GM18909 (cell line): Measurements from ENCODE around the gene ARHGAP15.

Source experiments
- ATAC-seq: cut with Tn5 transposase; IDR thresholded peaks from one replicate; pipeline ENCODE4 v1.9.1; 2021; ENCODE audit warnings: mild to moderate bottlenecking; ENCODE audit not compliant: unreplicated experiment, poor library complexity

Gene ARHGAP15

DNA sequence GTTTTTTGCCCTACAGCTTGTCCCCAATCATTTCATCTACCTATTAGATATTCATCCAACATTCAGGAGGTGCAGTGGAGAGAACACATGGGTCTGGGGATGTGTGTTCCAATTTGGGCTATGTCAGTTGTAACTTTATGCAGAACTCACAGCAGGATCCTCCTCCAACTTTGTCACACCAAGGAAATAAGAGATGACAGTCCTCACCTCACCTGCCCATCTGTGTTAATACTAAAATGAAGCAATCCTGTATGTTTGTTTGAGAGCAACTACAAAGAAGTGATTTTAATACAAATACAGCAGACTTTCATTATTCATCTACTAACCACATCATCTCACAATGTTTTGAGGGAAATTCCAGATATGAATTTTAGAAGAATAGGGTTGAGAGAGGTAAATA, 126.7 kb downstream of the ARHGAP15 start:
- no peak for ATAC-seq

DNA sequence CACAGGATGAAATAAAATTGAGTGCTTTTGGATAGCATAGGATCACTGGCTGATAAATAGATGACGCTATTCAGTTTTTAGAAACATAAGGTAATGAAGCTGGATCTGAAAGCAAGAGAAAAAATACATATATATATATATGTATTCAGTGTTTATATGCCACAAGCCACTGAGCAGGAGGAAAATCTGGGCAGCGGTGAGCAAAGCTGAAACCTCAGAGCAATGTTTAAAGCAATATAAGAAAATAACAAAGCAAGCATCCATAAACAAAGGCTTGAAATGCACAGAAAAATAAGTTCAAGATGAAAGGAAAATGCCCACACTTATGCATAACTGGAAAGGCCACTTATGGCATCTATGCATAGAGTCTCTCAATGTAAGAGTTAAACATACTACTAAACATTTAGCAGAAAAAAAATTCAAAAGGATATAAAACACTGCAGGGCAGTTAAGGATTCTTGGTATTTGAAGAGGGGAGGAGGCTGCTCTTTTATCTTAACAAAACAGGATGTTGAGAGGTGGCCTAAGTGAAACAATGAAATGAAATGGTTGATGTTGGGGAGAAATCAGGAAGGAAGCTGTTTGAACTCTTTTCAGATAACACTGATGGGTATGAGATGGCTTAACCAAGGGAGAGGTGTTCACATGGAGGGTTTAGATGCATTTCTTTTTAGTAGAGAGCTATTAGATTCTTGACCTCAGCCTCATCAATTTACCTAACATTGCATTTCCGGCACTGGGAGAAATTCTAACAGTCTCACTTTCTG, 129.1 kb downstream of the ARHGAP15 start:
- no peak for ATAC-seq

GRCh38 chr2:143259368-143259958, 130.2 kb downstream of the ARHGAP15 start:
- peak; percentile 59 for ATAC-seq

DNA sequence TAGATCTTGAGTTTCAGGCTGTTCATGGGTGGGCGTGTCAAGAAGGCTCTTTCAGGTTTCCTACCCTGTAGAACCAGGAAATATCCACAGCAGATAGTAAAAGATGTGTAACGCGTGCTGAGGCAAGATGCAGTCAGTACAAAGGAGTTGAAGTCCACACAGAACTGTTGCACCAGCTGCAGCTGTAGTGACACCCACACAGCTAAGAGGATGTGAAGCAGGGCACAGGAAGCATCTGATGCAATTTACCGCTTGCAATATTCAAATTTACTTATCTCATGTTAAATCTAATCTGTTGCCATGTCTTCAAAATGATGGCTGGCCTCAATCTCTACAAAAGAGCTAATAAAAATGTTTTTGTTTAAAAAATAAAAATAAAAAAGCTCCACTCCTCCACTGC, 132.8 kb downstream of the ARHGAP15 start:
- ATAC-seq: peak; percentile 78

DNA sequence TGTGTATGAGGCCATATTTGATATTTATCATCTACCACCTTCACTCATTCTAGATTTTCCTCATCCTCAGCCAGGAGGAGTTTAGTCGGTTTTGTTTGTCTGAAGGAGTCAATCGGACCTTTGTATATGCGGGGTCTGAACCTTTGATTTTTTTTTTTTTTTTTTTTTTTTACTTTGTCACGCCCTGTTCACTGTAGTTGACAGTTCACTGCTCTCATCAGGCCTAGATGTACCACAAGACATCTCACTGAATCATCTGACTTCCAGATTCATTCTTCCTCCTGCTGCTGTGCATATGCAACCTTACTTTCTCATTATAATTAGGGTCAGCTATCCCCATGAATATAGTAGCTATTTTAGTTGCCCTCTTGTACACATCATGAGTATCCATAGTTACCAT, 133.2 kb downstream of the ARHGAP15 start:
- no peak for ATAC-seq

GRCh38 chr2:143263066-143263625, 133.9 kb downstream of the ARHGAP15 start:
- ATAC-seq: no peak

- no peak for ATAC-seq
These were observed 135.6 kb downstream of the ARHGAP15 start for GRCh38 chr2:143264851-143265250.

DNA sequence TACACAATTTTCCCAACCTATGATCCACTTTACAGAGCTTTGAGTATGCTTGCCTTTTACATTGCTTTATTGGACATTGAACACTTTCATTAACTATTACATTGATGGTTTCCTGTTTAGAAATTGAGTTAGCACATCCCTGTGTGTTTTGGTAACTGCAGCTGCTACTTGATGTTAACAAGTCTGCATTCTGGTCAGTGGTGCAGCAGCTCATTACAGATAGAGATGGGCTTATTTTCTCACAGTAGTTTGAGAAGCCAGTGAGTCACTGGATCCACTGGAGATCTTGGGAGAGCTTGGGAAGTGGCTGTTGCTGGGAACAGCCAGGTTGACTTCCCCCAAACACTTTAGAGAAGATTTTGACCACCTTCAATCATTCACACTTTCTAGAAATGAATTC, 150.5 kb downstream of the ARHGAP15 start:
- no peak for ATAC-seq

GRCh38 chr2:143280097-143280757, 151.0 kb downstream of the ARHGAP15 start:
- no peak for ATAC-seq

- no peak for ATAC-seq
These were observed 153.5 kb downstream of the ARHGAP15 start for GRCh38 chr2:143282684-143283083.

- peak; percentile 82 for ATAC-seq
These were observed 155.0 kb downstream of the ARHGAP15 start for GRCh38 chr2:143284087-143284675.

GRCh38 chr2:143289025-143289424, 159.8 kb downstream of the ARHGAP15 start:
- no peak for ATAC-seq

DNA sequence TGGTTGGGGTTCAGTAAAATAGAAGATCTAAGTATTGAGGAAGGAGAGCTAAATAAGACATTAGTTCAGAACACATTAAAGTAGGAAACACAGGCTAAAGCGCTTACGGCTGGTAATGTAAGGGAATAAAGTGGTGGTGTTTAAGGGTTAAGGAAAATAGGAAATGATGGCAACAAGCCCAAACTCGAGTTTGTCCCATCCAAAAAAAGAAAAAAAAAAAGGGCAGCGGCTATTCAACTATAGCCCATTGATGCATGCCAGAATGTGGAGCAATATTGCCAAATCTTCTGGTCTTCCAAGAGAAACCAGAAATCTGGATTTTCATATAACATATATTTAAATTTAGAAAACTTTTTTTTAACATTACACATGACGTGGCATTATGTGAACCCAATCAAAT, 161.0 kb downstream of the ARHGAP15 start:
- ATAC-seq: no peak

DNA sequence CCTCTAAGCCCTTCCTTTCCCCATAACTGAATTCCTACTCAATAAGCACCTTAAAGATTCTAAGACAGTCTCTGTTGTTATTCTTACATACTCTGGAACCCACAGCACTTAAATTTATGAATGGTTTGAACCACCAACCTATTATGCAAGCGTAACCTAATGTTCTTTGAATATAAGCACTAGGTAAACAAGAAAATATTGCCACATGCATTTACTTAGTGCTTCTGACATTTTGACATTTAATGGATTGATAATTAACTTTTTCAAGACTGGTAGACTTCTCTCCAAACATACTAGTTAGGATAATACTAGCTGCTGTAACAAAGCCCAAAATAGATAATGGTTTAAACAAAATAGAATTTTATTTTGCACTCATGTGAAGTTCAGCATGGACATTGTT, 164.8 kb downstream of the ARHGAP15 start:
- ATAC-seq: no peak

DNA sequence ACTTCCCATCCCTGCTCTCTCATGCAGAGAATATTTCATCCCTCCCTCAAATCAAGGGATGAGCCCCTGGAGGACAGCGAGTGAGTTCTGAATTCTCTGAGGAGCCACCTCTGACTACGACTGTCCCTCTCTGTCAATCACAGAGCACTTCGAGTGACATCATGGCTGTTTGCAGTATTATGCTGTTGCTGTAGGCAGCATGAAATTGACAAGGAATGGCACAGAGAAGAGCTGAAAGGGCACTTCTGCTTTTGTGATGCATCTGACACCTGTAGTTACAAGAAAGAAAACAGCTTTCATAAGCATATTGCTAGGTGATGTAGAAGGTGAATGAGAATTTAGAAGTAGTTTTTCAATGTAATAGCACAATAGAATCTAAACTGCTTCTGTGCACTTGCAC, 166.9 kb downstream of the ARHGAP15 start:
- ATAC-seq: no peak

DNA sequence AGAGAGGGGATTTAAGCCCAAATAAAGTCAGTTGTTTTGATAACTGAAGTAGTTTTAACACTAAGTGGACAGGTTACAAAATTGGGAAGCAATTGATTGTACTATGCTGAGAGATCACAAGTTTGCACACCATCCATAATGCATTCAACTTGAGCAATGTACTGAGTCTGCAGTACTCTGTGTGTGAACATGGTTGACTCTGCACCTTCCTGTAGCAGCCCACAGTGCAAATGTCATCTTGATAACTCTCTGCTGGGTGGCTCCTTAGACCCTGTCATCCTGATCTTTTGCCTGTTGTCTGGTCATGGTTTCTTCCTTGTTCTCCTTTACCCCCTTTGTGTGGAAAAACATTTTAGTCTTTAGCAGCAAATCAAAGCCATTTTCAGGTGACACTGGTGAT, 168.0 kb downstream of the ARHGAP15 start:
- ATAC-seq: no peak

DNA sequence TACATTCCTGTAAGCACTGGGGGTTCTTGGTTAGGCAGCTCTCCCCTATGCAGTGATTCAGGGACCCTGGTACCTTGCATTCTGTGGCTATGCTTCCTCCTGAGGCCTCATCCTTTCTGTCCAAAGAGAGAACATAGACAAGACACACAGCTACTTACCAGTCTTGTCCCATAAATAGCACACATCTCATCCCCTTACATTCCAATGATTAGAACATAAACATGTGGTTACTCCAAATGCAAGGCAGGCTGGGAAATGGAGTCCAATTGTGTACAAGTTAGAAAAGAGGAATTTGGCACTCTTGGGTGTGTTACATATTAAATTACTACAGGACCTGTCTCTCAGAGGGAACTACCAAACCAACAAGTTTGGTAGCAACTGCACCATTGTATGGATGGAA, 171.3 kb downstream of the ARHGAP15 start:
- no peak for ATAC-seq

- ATAC-seq: no peak
These were observed 182.2 kb downstream of the ARHGAP15 start for GRCh38 chr2:143311426-143311825.

- ATAC-seq: no peak
These were observed 183.2 kb downstream of the ARHGAP15 start for GRCh38 chr2:143312441-143312840.

- no peak for ATAC-seq
These were observed 184.6 kb downstream of the ARHGAP15 start for GRCh38 chr2:143313861-143314260.

DNA sequence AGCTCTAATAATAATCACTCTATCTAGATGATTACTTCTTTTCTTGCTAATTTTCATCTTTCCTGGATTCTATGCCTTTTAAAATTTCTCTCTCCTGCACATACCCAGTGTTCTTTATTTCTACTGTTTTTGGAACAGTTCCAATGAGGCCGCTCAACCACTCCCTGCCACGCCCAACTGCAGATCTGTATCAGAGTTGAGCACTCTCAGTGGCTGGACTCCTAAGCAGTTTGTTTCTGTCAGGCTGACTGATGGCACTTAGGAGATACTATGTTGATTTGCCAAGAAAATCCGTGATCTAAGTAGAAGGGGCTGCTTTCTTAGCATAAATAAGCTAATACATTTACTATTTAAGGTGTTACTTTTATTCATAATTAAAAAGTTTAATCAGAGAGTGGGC, 192.8 kb downstream of the ARHGAP15 start:
- ATAC-seq: no peak
